GM19438 (cell line): ENCODE measurements around the gene SHISA5.
"Not testable (repeated sequence)": the region's sequence is repeated elsewhere in the genome, so short reads cannot be mapped to it uniquely, and the experiment has no call there.

Experiments
- ATAC-seq: cut with Tn5 transposase; IDR thresholded peaks from one replicate; pipeline ENCODE4 v1.9.1; 2021; ENCODE audit warnings: low read depth; ENCODE audit not compliant: unreplicated experiment

Gene SHISA5

DNA sequence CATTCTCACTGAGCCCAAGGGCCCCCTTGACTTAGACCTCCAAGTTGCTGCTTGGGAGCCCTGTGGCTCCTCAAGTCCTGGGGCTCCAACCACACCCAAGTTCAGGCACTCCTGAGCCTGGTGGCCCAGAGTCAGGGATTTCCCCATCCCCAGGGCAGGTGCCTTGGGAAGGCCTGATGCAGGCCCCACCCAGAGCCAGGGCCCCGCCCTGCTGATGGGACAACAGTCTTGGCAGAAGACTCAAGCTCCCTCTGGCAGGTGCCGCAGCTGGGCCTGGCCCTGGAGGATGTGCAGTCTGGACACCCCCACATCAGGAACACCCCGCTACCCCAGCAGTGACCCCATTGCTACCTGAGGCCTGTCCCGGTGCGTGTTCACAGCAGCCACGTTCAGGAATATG is 17.7 kb upstream of the SHISA5 start:
- ATAC-seq = no peak

- ATAC-seq = no peak
Measured at GRCh38 chr3:48519277-48519643, 15.3 kb upstream of the SHISA5 start.

GRCh38 chr3:48518638-48519276 is 14.8 kb upstream of the SHISA5 start:
- no peak for ATAC-seq

DNA sequence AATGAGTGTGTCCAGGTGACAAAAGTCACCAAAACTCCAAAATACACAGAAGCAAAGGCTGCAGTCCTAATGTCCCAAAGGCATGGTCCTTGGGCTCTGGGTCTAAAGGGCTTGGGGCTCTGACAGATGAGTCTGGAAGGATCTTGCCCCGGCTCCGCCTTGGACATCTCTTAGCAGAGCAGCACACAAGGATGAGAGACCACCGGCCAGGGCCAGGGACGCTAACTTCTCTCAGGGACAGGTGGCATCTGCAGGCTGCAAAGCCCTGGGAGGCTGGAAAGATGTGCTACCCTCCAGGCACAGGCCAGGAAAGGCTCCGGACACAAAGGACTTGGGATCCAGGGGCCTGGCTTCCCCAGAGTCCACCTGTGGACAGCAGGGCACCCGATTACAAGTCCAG is 14.1 kb upstream of the SHISA5 start:
- no peak for ATAC-seq

DNA sequence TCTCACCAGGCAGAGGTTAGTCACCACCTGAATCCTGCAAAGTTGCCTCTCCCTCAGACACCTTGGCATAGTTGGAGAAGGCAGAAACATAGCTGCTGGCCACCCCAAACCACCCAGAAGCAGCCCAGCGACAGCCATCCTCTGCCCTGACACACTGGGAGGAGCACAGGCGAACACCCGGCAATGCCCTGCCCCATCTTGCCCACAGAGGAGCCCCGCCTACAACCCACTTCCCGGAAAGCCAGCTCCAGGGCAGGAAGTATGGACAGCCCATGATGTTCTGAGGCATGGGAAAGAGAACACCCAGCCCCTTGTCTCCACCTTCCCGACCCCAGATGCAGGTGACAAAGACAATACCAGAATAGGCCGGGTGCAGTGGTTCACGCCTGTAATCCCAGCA is 12.6 kb upstream of the SHISA5 start:
- no peak for ATAC-seq

DNA sequence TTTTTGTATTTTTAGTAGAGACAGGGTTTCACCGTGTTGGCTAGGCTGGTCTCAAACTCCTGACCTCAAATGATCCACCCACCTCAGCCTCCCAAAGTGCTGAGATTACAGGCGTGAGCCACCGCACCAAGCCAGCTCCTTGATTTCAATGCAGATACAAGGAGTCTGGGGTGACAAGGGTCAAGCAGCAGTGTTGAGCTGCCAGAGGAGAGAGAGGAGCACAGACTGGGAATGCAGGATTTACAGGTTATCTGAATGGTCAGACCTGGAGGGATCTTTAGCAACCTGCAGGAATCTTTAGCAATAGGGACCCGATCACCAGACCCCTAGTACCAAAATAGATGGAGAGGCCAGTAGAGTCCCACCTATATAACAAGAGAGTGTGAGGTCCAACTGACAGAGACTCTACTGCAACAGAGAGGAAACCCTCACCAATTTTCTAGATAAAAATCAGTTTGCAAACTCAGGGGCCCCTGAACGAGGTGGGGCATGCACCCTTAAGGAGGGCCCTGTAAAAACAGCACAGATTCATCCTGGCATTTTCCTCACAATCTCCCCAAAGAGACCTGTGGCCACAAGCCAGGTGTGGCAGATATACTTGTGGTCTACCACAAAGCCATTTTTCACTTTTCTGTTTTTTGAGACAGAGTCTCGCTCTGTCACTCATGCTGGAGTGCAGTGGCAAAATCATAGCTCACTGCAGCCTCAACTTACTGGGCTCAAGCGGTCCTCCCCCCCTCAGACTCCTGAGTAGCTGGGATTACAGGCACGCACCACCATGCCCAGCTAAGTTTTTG is 10.7 kb upstream of the SHISA5 start:
- ATAC-seq = no peak

GRCh38 chr3:48511551-48511950 is 7.6 kb upstream of the SHISA5 start:
- ATAC-seq = no peak

DNA sequence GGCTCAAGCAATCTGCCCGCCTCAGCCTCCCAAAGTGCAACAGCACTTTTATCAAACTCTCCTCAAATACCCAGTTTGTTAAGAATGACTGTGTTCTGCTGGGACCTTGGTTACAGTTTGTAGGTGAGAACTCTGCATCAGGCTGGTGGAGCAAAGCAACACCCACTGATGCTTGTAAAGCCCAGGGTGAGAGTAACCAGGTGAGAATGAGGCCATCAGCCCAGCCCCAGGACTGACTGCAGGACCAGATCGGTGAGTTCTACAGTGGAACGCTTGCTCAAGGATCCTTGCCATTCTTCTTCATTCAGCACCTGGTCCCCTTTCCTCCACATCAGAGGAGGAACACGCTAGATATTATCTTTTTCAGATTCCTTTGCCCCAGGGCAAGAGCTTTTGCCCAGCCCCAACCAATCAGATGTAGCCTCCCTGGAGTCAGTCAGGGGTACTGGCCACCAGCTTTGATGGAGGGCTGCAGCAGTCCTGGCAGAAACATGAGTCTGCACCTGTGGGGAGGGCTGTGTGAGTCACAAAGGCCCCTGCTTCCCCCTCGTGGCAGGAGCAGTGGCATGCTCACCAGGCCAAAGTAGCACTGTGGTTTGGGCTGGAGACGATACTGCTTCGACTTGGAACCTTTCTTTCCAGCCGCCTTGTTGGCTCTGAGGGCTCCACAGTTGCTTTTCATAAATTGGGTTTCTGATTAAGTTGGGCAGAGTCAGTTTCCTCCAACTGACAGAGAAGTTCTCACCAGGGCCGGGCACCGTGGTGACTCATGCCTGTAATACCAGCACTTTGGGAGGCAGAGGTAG is 3.5 kb upstream of the SHISA5 start:
- ATAC-seq = no peak

GRCh38 chr3:48505968-48506504 is 2.1 kb upstream of the SHISA5 start:
- no peak for ATAC-seq

DNA sequence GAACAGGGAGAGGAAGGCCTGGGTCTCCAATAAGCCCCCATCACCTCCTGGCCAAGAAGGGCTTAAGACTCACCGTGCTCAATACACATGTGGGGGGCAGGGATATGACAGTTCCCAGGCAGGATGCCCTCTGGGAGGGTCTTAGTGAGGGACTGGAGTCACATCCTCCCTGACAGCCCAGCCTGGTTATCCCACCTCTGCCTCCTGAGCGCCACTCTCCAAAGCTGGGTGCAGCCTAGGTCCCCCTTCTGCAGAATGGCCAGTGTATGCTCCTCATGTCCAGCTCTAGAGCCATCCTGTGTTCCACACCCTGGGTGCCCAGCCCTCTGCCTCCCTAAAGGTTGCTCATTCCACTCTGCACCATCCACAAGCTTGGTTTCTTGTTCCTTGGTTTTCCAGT is 1.2 kb upstream of the SHISA5 start:
- no peak for ATAC-seq

- ATAC-seq = no peak
Measured at GRCh38 chr3:48503401-48504050, 448 bp downstream of the SHISA5 start.

DNA sequence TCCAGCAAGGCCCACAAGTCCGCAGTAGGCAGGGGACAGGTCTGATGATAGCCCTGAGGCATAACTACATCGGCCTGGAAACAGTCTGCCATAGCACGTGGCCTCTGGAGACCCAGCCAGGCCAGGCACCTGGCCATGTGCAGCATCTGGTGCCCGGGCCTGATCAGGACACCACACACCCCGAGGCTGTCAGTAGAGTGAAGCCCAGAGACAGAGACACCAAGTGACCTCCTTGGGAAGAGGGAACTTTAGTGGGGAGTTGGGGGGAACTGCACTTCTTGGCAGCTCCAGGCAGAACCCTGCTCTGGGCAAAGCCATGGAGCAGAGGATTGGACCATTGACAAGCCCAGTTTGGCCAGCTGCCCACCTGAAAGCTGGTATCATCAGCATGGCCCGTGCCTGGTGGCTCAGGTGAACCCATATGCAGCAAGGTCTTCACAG is 1.2 kb downstream of the SHISA5 start:
- no peak for ATAC-seq

DNA sequence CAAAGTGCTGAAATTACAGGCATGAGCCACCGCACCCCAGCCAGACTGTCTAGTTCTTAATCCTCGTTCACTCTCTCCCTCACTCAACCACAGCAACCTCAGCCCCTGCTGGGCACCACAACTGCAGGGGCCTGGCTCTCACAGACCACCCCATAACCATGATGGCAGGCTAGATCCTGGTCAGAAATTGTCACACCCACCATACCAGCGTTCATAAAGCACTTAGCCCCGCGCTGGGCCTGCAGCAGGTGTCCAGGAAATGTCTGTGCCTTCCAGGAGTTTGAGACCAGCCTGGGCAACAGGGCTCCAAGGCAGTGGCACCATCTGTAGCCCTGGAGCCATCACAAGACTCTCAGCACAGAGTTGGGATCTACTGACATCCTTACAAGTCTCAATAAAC is 1.9 kb downstream of the SHISA5 start:
- ATAC-seq = no peak

- no peak for ATAC-seq
Measured at GRCh38 chr3:48501196-48501595, 2.8 kb downstream of the SHISA5 start.

GRCh38 chr3:48500656-48501055 is 3.3 kb downstream of the SHISA5 start:
- no peak for ATAC-seq

- no peak for ATAC-seq
Measured at GRCh38 chr3:48493203-48493501, 10.8 kb downstream of the SHISA5 start.

- no peak for ATAC-seq
Measured at GRCh38 chr3:48492461-48493202, 11.3 kb downstream of the SHISA5 start.

- no peak for ATAC-seq
Measured at GRCh38 chr3:48486952-48487351, 17.0 kb downstream of the SHISA5 start.

- not testable (repeated sequence) for ATAC-seq
Measured at GRCh38 chr3:48482822-48483221, 21.2 kb downstream of the SHISA5 start.

- ATAC-seq = not testable (repeated sequence)
Measured at GRCh38 chr3:48480891-48481290, 23.1 kb downstream of the SHISA5 start.
